22Rv1 (cell line): Measurements from ENCODE around the gene FBXO44.

Experiments used
- ZFX ChIP-seq: fragments of 450-650 bp; IDR thresholded peaks from 2 replicates; pipeline ENCODE4 v1.6.1; 2017; ENCODE audit warnings: antibody characterized with exemption, borderline replicate concordance
- TF ChIP-seq, protein P1 (sequence below): fragments of 450-650 bp; IDR thresholded peaks from 2 replicates; pipeline ENCODE4 v1.5.1; 2017; ENCODE audit warnings: mild to moderate bottlenecking

DNA sequence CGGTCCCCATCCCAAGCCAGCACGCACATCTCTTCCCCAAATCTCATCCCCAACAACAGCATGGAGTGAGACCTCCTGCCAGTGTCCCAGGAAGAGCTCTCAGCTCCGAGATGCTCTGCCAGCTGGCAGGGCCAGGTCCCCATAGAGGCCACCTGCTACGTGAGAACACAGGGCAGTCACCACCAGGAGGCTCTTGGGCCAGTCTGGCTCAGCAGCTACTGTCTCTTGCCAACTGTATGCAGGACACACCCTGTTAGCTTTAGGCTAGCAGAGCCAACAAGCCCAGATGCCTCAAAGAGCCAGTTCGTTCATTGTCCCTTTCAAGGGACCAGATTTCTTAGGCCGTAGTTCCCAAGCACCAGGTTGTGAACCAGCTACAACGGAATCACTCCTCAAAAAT is 37.4 kb upstream of the FBXO44 start:
- TF ChIP-seq, protein P1, sequence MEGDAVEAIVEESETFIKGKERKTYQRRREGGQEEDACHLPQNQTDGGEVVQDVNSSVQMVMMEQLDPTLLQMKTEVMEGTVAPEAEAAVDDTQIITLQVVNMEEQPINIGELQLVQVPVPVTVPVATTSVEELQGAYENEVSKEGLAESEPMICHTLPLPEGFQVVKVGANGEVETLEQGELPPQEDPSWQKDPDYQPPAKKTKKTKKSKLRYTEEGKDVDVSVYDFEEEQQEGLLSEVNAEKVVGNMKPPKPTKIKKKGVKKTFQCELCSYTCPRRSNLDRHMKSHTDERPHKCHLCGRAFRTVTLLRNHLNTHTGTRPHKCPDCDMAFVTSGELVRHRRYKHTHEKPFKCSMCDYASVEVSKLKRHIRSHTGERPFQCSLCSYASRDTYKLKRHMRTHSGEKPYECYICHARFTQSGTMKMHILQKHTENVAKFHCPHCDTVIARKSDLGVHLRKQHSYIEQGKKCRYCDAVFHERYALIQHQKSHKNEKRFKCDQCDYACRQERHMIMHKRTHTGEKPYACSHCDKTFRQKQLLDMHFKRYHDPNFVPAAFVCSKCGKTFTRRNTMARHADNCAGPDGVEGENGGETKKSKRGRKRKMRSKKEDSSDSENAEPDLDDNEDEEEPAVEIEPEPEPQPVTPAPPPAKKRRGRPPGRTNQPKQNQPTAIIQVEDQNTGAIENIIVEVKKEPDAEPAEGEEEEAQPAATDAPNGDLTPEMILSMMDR, result peak; percentile 44
- TF ChIP-seq ZFX, result no peak
